ENCODE measurements around the gene PLXNB3. TPM values are rescaled to one million over a fixed set of nuclear protein-coding genes. Genes with fewer than 3 reads are reported as not detected.

Gene PLXNB3
- total and polyA plus RNA-seq, 2 donors (not counting 1 experiment from before 2014, with no cell fraction given), result 0.25 TPM; not detected in 1

DNA sequence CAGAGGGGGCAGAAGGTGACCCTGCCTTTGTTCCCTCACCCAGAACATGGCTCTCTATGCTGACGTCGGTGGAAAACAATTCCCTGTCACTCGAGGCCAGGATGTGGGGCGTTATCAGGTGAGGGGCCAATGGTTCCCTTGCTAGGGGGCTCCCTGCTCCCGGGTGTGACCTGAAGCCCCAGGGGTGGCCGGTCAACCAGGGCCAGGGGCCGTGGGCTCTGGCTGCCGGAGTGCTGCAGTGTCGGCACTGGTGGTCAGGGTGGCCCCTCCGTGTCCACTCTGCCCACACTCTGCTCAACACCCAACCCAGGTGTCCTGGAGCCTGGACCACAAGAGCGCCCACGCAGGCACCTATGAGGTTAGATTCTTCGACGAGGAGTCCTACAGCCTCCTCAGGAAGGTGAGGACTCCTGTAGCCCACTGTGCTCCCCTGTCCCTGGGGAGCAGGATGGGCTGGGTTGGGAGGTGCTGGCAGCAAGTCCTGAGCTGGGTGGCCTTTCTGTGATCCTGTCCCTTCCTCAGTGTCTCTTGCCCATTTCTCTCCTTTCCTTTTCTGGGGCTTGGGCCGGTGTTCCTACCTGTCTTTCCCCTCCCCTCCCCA lies 33.5 kb downstream of the PLXNB3 start:
- WGBS (ENCODE audit: insufficient coverage), result 100% methylated on average over 1 of the region's 15 CpGs
- H3K27me3 ChIP-seq (replicated peaks in 1 of 4; ENCODE audit: control extremely low read depth in 1 of 4, control insufficient read depth in 3 of 4, insufficient read depth in 4 of 4, low read length in 3 of 4), result no peaks in the 10 kb centered on the region
- no peaks in the 10 kb centered on the region for H3K9me3 Mint-ChIP-seq (ENCODE audit: insufficient read depth)
- H3K79me2 ChIP-seq (ENCODE audit: control insufficient read depth, insufficient read depth, low read length), result peaks cover 38% of the 10 kb centered on the region
- no peaks in the 10 kb centered on the region for H3K27me3 Mint-ChIP-seq
- intact Hi-C loops (cut with micrococcal nuclease), result no loop called here
- H2AFZ ChIP-seq (ENCODE audit: insufficient read depth, low read depth, low read length, poor library complexity, severe bottlenecking), result no peak overlapping the region
- no peaks in the 10 kb centered on the region for H3K9me3 ChIP-seq (ENCODE audit: control extremely low read depth in 1 of 3, control insufficient read depth in 2 of 3, insufficient read depth in 1 of 3, low read length in 2 of 3)
- H3K4me1 ChIP-seq (ENCODE audit: control insufficient read depth in 2 of 2, insufficient read depth in 2 of 2, low read length in 2 of 2), result peaks cover 16 to 22% of the 10 kb centered on the region in 2 donors
- H3K4me1 Mint-ChIP-seq, result peaks cover 26% of the 10 kb centered on the region
- peaks cover 8% of the 10 kb centered on the region for H4K20me1 ChIP-seq (ENCODE audit: control insufficient read depth, insufficient read depth, low read length, poor library complexity, severe bottlenecking)
- H3K4me3 ChIP-seq (ENCODE audit: control extremely low read depth in 1 of 5, extremely low read depth in 1 of 5, insufficient read depth in 1 of 5, low read depth in 2 of 5, low read length in 4 of 5), result no peak overlapping the region
- no peak overlapping the region for H3K4me3 Mint-ChIP-seq
- H3K27ac Mint-ChIP-seq, result no peak overlapping the region
- TF ChIP-seq EZH2 (IDR thresholded peaks at IDR 0.05; ENCODE audit: borderline replicate concordance, insufficient read depth, low read depth, low read length, poor library complexity, severe bottlenecking), result no peak
- TF ChIP-seq, protein P1, sequence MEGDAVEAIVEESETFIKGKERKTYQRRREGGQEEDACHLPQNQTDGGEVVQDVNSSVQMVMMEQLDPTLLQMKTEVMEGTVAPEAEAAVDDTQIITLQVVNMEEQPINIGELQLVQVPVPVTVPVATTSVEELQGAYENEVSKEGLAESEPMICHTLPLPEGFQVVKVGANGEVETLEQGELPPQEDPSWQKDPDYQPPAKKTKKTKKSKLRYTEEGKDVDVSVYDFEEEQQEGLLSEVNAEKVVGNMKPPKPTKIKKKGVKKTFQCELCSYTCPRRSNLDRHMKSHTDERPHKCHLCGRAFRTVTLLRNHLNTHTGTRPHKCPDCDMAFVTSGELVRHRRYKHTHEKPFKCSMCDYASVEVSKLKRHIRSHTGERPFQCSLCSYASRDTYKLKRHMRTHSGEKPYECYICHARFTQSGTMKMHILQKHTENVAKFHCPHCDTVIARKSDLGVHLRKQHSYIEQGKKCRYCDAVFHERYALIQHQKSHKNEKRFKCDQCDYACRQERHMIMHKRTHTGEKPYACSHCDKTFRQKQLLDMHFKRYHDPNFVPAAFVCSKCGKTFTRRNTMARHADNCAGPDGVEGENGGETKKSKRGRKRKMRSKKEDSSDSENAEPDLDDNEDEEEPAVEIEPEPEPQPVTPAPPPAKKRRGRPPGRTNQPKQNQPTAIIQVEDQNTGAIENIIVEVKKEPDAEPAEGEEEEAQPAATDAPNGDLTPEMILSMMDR (IDR thresholded peaks at IDR 0.05), result no peak
- DNase-seq, result no peak
- POLR2A ChIA-PET, result no interaction called here
- CTCF ChIA-PET, result no interaction called here
- no peak for ATAC-seq (ENCODE audit: low read depth)
- peaks cover 0 to 15% of the 10 kb centered on the region in 2 experiments for H3K36me3 ChIP-seq (replicated peaks in 1 of 2; ENCODE audit: control extremely low read depth in 1 of 2, control insufficient read depth in 1 of 2, extremely low read depth in 1 of 2, insufficient read depth in 2 of 2, low read length in 1 of 2)
- H3K9ac ChIP-seq (ENCODE audit: low read length), result no peak overlapping the region
- no peak overlapping the region for H3K4me2 ChIP-seq (replicated peaks; ENCODE audit: low read depth, low read length, poor library complexity, severe bottlenecking)
- H3K27ac ChIP-seq (ENCODE audit: low read length in 2 of 2), result no peak overlapping the region

DNA sequence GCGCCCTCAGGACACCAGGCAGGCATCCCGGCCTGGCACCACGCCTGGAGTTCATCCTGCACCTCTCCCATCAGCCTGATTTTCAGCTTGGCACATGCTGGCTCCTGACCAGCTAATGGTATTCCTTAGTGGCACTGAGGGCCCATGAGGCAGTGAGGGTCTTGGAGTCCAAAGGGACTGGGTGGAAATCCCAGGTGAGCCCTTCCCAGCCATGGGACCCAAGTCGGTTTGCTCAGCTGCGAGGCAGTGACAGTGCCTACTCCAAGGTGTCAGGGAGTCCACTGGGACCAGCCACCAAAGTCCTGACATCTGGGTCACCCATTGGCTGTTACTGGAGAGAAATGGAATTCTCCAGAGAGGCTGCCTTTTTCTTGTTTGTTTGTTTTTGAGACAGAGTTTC lies 35.3 kb downstream of the PLXNB3 start:
- Histone ChIP-seq H3K9ac (ENCODE audit: low read length) (no peak overlapping the region), H4K20me1 (ENCODE audit: control insufficient read depth, insufficient read depth, low read length, poor library complexity, severe bottlenecking) (peaks cover 8% of the 10 kb centered on the region), H3K4me1 (ENCODE audit: control insufficient read depth in 2 of 2, insufficient read depth in 2 of 2, low read length in 2 of 2) (peaks cover 7 to 12% of the 10 kb centered on the region in 2 donors), H3K79me2 (ENCODE audit: control insufficient read depth, insufficient read depth, low read length) (peaks cover 24% of the 10 kb centered on the region), H3K36me3 (replicated peaks in 1 of 2; ENCODE audit: control extremely low read depth in 1 of 2, control insufficient read depth in 1 of 2, extremely low read depth in 1 of 2, insufficient read depth in 2 of 2, low read length in 1 of 2) (peaks cover 0 to 15% of the 10 kb centered on the region in 2 experiments), H3K27ac (ENCODE audit: low read length in 2 of 2) (no peak overlapping the region), H3K9me3 (ENCODE audit: control extremely low read depth in 1 of 3, control insufficient read depth in 2 of 3, insufficient read depth in 1 of 3, low read length in 2 of 3) (no peaks in the 10 kb centered on the region), H3K4me2 (replicated peaks; ENCODE audit: low read depth, low read length, poor library complexity, severe bottlenecking) (no peak overlapping the region), H3K27me3 (replicated peaks in 1 of 4; ENCODE audit: control extremely low read depth in 1 of 4, control insufficient read depth in 3 of 4, insufficient read depth in 4 of 4, low read length in 3 of 4) (no peaks in the 10 kb centered on the region), H2AFZ (ENCODE audit: insufficient read depth, low read depth, low read length, poor library complexity, severe bottlenecking) (no peak overlapping the region), H3K4me3 (ENCODE audit: control extremely low read depth in 1 of 5, extremely low read depth in 1 of 5, insufficient read depth in 1 of 5, low read depth in 2 of 5, low read length in 4 of 5) (no peak overlapping the region)
- TF ChIP-seq, protein P1 (IDR thresholded peaks at IDR 0.05), result no peak
- TF ChIP-seq EZH2 (IDR thresholded peaks at IDR 0.05; ENCODE audit: borderline replicate concordance, insufficient read depth, low read depth, low read length, poor library complexity, severe bottlenecking), result no peak
- 90% methylated on average over 2 of the region's 5 CpGs for WGBS (ENCODE audit: insufficient coverage)
- H3K27me3 Mint-ChIP-seq, result no peaks in the 10 kb centered on the region
- H3K4me1 Mint-ChIP-seq, result peaks cover 14% of the 10 kb centered on the region
- intact Hi-C loops (cut with micrococcal nuclease), result no loop called here
- DNase-seq, result no peak
- H3K9me3 Mint-ChIP-seq (ENCODE audit: insufficient read depth), result no peaks in the 10 kb centered on the region
- H3K4me3 Mint-ChIP-seq, result no peak overlapping the region
- H3K27ac Mint-ChIP-seq, result no peak overlapping the region
- ChIA-PET POLR2A (no interaction called here), CTCF (no interaction called here)
- ATAC-seq (ENCODE audit: low read depth), result no peak

Measured in B cell (primary cell).